GM10266 (cell line): ENCODE data around the gene SCGB1C2.
"Not testable (repeated sequence)": the region's sequence is repeated elsewhere in the genome, so short reads cannot be mapped to it uniquely, and the experiment has no call there.

ENCODE experiments used
- DNase-seq: peaks from one replicate; pipeline ENCODE4 v3.0.0; 2012; ENCODE audit errors: extremely low spot score
- CTCF ChIP-seq: IDR thresholded peaks from 2 replicates; pipeline ENCODE4 v1.5.1; 2012; ENCODE audit warnings: mild to moderate bottlenecking, low read depth; ENCODE audit not compliant: control insufficient read depth, insufficient read depth; ENCODE audit errors: missing control alignments

SCGB1C2 gene

DNA sequence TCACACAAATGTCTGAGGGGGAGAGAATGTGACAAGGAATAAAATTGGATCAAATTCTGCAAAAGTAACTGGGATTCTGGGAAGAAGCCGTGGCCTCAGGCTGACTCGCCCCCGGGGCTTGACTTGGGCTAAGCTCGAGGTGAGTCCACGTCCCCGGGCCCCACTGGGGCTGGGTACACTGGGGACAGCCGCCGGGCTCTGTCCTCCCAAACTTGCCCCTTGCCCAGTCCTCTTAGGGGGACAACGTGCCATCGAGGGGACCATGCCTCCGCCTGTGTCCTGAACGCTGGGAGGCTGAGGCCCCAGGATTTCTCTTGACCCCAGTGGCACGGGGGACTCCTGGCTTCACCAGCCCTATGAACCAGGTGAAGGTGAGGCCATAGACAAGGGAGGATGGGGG is 23.0 kb downstream of the SCGB1C2 start:
- no peak for DNase-seq
- no peak for TF ChIP-seq CTCF

DNA sequence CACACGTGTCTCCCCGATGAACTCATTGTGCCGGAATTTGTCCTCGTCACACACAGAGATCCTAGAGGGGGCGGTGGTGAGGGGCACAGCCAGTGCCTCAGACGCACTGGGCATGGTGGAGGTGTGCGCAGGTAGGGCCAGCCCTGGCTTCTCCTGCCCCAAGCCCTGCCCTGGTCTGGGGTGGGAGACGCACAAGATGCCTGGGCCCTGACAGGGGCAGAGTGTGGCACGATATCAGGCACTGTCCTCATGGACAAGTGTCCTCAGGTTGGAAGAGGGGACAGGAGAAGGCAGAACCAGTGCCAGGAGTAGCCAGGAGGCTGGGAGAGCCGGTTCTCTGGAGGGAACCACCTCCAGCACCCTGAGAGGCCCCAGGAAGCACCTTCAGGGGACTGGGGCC is 24.1 kb downstream of the SCGB1C2 start:
- no peak for TF ChIP-seq CTCF
- DNase-seq = no peak

GRCh38 chr17:162689-163088 is 25.3 kb downstream of the SCGB1C2 start:
- no peak for DNase-seq

GRCh38 chr17:163514-164098 is 26.2 kb downstream of the SCGB1C2 start:
- no peak for TF ChIP-seq CTCF
- DNase-seq = no peak

More at GRCh38 chr17:162689-163088, 25.3 kb downstream of the SCGB1C2 start:
- no peak for TF ChIP-seq CTCF

GRCh38 chr17:164303-165235 is 27.2 kb downstream of the SCGB1C2 start:
- DNase-seq = no peak
- peak; percentile 36 for TF ChIP-seq CTCF

DNA sequence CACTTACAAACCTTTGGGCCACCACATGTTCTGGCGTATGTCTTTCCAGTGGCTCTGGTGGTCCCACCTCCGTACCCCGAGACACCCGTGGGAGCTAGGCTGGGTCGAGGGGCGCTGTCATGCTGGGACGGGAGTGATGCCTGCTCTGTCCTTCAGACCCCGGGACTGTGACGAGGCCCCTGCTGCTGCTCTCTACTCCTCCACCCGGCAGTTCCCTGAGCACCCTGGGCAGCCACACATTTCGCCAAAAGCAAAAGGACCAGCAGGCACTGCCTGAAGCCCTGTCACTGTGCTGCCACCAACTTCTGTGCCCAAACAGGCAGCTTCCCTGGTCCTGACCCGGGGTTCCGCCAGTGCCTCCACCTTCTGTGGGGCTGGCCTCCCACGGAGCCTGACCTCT is 28.6 kb downstream of the SCGB1C2 start:
- no peak for DNase-seq
- no peak for TF ChIP-seq CTCF

- DNase-seq = not testable (repeated sequence)
These were observed 31.2 kb downstream of the SCGB1C2 start for GRCh38 chr17:168614-169013.
